Measurements from ENCODE around the gene SYNPR. TPM values are rescaled to one million over a fixed set of nuclear protein-coding genes. Genes with fewer than 3 reads are reported as not detected.
A peak's percentile ranks its signal among the peaks of the same experiment; 100 is the strongest.

The SYNPR gene
- total RNA-seq, 4 donors from 2014 or later: 0.11 to 0.63 (median 0.13) TPM; not detected in 1

DNA sequence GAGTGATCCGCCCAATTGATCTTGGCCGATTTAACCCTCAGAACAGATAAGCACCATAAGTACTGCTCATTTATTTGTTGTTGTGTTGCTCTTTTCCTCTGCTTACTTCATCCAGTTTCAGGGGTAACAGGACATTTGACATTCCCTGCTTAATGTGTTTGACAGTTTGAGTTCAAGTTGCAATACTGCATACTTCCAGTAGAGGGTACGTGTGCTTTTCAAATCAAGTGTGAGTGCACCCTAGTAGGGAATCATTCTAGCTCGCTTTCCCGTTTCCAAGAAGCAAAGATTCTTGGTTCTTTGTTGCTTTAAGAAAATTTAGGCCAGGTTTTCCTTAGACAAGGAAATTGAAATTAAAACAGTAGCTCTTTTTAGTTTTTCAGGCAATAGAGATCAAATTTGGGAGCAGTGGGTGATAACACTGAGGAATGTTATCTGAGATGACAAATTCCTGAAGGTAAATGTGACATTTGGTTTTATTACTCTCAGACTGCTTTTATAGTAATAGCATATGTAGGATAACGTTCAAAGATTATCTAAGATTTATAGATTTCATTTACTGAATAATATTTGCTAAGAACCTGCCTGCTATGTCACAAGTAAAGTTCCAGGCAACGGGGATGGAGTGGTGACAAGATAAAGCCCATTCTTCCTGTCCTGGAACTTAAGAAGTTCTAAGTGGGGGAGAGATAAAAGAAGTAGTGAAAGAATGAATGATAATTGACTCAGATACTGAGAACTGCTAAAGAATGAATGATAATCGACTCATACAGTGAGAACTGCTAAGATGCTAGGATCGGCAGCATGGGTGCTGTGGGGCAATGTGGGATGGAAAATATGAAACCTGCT lies 73.3 kb downstream of the SYNPR start:
- intact Hi-C loops (cut with DNase I): loop anchor here (5.0 to 10.0 kb wide), 2 partner anchors 466 to 1133 kb away; partner anchors contain the start of gene C3orf49
- WGBS, 2 donors: 34 to 38% methylated on average over 9 of the region's 9 CpGs
- no peak for TF ChIP-seq POLR2A (IDR thresholded peaks at IDR 0.05)
- TF ChIP-seq, protein P1, sequence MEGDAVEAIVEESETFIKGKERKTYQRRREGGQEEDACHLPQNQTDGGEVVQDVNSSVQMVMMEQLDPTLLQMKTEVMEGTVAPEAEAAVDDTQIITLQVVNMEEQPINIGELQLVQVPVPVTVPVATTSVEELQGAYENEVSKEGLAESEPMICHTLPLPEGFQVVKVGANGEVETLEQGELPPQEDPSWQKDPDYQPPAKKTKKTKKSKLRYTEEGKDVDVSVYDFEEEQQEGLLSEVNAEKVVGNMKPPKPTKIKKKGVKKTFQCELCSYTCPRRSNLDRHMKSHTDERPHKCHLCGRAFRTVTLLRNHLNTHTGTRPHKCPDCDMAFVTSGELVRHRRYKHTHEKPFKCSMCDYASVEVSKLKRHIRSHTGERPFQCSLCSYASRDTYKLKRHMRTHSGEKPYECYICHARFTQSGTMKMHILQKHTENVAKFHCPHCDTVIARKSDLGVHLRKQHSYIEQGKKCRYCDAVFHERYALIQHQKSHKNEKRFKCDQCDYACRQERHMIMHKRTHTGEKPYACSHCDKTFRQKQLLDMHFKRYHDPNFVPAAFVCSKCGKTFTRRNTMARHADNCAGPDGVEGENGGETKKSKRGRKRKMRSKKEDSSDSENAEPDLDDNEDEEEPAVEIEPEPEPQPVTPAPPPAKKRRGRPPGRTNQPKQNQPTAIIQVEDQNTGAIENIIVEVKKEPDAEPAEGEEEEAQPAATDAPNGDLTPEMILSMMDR (IDR thresholded peaks at IDR 0.05): peak; percentile 61 to 87 (median 82)
- H3K9me3 ChIP-seq: no peaks in the 10 kb centered on the region
- H3K4me1 ChIP-seq: no peaks in the 10 kb centered on the region
- H3K36me3 ChIP-seq: no peaks in the 10 kb centered on the region
- DNase-seq: no peak
- H3K27ac ChIP-seq: no peak overlapping the region
- no peaks in the 10 kb centered on the region for H3K27me3 ChIP-seq
- H3K4me3 ChIP-seq (replicated peaks in 1 of 3): no peak overlapping the region

DNA sequence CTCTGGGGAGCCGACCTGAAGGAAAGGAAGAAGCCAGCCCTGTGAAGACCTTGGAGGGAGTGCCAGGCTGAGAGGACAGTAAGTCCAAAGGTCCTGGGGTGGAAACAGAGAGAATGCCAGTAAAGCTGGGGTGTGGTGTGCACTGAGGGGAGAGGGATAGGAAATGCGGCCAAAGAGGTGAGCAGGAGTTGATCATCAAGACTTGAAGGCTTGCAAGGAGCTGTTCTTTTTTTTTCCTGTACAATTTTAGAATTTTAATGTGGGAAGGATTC lies 73.8 kb downstream of the SYNPR start:
- Histone ChIP-seq H3K4me1 (no peaks in the 10 kb centered on the region), H3K9me3 (no peaks in the 10 kb centered on the region), H3K36me3 (no peaks in the 10 kb centered on the region), H3K27me3 (no peaks in the 10 kb centered on the region), H3K27ac (no peak overlapping the region), H3K4me3 (replicated peaks in 1 of 3) (no peak overlapping the region)
- intact Hi-C loops (cut with DNase I): loop anchor here (5.0 to 10.0 kb wide), 2 partner anchors 465 to 1133 kb away; partner anchors contain the start of gene C3orf49
- TF ChIP-seq, protein P1 (IDR thresholded peaks at IDR 0.05): no peak
- no peak for TF ChIP-seq POLR2A (IDR thresholded peaks at IDR 0.05)
- WGBS, 2 donors: 81 to 83% methylated on average over 2 of the region's 2 CpGs
- DNase-seq: no peak

DNA sequence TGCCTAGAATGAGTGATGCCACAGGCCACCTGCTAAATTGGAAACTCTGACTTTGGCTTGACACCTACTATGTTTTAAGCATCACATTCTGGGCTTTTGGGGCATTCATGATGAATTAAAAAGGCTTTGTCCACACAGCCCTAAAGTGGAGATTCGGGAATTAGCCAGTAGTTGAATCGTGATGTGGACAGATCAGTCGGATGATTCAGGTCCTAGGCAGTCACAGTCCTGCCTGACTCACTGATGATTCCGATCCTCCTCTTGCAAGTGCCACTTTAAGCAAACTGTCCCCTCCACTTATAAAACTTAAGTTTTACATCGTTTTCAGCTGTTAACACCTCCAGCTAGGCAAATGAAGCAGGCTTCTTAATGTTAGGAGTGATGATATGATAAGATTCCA lies 75.3 kb downstream of the SYNPR start:
- H3K27ac ChIP-seq: no peak overlapping the region
- no peaks in the 10 kb centered on the region for H3K36me3 ChIP-seq
- intact Hi-C loops (cut with DNase I): loop anchor here (5.0 to 10.0 kb wide), 2 partner anchors 464 to 1131 kb away; partner anchors contain the start of gene C3orf49
- WGBS, 2 donors: 67 to 68% methylated on average over 5 of the region's 5 CpGs
- no peak for TF ChIP-seq POLR2A (IDR thresholded peaks at IDR 0.05)
- TF ChIP-seq, protein P1 (IDR thresholded peaks at IDR 0.05): no peak
- H3K4me1 ChIP-seq: no peaks in the 10 kb centered on the region
- no peaks in the 10 kb centered on the region for H3K27me3 ChIP-seq
- H3K9me3 ChIP-seq: no peaks in the 10 kb centered on the region
- H3K4me3 ChIP-seq (replicated peaks in 1 of 3): no peak overlapping the region
- DNase-seq: no peak

DNA sequence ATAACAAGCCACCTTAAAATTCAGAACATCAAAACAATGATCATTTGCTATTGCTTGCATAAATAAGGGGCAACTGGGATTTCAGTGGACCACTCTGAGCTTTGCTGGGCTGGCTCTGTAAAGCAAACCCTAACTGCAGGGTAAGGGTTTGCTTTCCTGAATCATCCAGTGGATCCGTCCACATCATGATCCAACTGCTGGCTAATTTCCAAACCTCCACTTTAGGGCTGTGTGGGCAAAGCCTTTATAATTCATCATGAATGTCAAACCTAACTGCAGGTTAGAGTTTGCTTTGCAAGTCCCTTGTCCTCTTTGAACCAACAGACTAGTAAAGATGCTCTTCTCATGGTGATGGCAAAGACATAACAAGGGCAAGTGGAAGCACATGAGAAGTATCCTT lies 76.1 kb downstream of the SYNPR start:
- no peak for DNase-seq
- Histone ChIP-seq H3K27me3 (no peaks in the 10 kb centered on the region), H3K4me1 (no peaks in the 10 kb centered on the region), H3K36me3 (no peaks in the 10 kb centered on the region), H3K9me3 (no peaks in the 10 kb centered on the region), H3K4me3 (replicated peaks in 1 of 3) (no peak overlapping the region), H3K27ac (no peak overlapping the region)
- intact Hi-C loops (cut with DNase I): loop anchor here (5.0 to 10.0 kb wide), 2 partner anchors 463 to 1131 kb away; partner anchors contain the start of gene C3orf49
- 67% methylated on average over 1 of the region's 1 CpG for WGBS, 2 donors
- no peak for TF ChIP-seq POLR2A (IDR thresholded peaks at IDR 0.05)

DNA sequence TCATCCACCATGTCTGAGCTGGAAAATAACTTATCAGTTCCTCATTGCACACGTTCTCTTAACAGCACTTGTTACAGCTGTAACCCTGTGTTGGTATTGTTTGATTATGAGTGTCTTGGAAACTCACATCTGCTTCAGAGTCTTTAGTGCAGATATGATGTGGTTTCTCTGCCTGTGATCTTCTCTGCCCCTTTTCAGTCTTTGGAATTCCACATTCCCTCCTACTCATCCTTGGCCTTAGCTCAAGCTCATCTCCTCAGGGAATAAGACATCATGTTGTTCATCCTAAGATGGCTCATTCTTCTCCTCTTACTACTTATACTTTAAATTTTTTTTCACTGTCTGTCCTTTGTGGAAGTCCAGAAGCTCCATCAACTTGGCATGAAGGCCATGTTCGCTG lies 77.7 kb downstream of the SYNPR start:
- no peak for DNase-seq
- no peaks in the 10 kb centered on the region for H3K36me3 ChIP-seq
- TF ChIP-seq, protein P1 (IDR thresholded peaks at IDR 0.05): no peak
- H3K27ac ChIP-seq: no peak overlapping the region
- no peak overlapping the region for H3K4me3 ChIP-seq (replicated peaks in 1 of 3)
- intact Hi-C loops (cut with DNase I): loop anchor here (10.0 kb wide), 1 partner anchor 1129 kb away; no protein-coding TSS in a partner anchor
- no peaks in the 10 kb centered on the region for H3K9me3 ChIP-seq
- no peaks in the 10 kb centered on the region for H3K4me1 ChIP-seq
- 72% methylated on average over 2 of the region's 2 CpGs for WGBS, 2 donors
- H3K27me3 ChIP-seq: no peaks in the 10 kb centered on the region
